GM23248 (cell line): ENCODE data around the gene C10orf88. TPM values are rescaled to one million over a fixed set of nuclear protein-coding genes. Genes with fewer than 3 reads are reported as not detected.
A peak's percentile ranks its signal among the peaks of the same experiment; 100 is the strongest.

Source experiments
- DNase-seq: peaks from one replicate; pipeline ENCODE4 v3.0.0-alpha.2; 2015
- H2AFZ ChIP-seq: fragments of 200-600 bp; sonication (generic); 2 replicates; pipeline ENCODE4 v1.6.1; 2016; ENCODE audit warnings: antibody characterized with exemption
- H3F3A ChIP-seq: fragments of 200-600 bp; sonication (generic); 2 replicates; pipeline ENCODE4 v1.6.1; 2016; ENCODE audit warnings: mild to moderate bottlenecking, antibody characterized with exemption, mixed run types; ENCODE audit not compliant: insufficient read depth
- H3K27ac ChIP-seq: fragments of 200-600 bp; sonication (generic); 2 replicates; pipeline ENCODE4 v1.5.1; 2016; ENCODE audit warnings: mild to moderate bottlenecking
- H3K27me3 ChIP-seq: fragments of 200-600 bp; sonication (generic); replicated peaks from 2 replicates; pipeline ENCODE4 v1.6.1; 2016; ENCODE audit warnings: mild to moderate bottlenecking; ENCODE audit not compliant: insufficient read depth
- H3K36me3 ChIP-seq: fragments of 200-600 bp; sonication (generic); 2 replicates; pipeline ENCODE4 v1.6.1; 2016; ENCODE audit warnings: low read depth, mild to moderate bottlenecking
- H3K4me1 ChIP-seq: fragments of 200-600 bp; sonication (generic); 2 replicates; pipeline ENCODE4 v1.6.1; 2016; ENCODE audit warnings: mild to moderate bottlenecking; ENCODE audit not compliant: insufficient read depth
- H3K4me2 ChIP-seq: fragments of 200-600 bp; sonication (generic); one replicate; pipeline ENCODE4 v1.6.1; 2016; ENCODE audit warnings: mild to moderate bottlenecking; ENCODE audit not compliant: unreplicated experiment
- H3K4me3 ChIP-seq: fragments of 200-600 bp; sonication (generic); 2 replicates; pipeline ENCODE4 v1.5.1; 2016; ENCODE audit warnings: mild to moderate bottlenecking
- H3K79me2 ChIP-seq: fragments of 200-600 bp; sonication (generic); 2 replicates; pipeline ENCODE4 v1.6.1; 2016; ENCODE audit warnings: mild to moderate bottlenecking; ENCODE audit not compliant: insufficient read depth
- H3K9ac ChIP-seq: fragments of 200-600 bp; sonication (generic); 2 replicates; pipeline ENCODE4 v1.6.1; 2016; ENCODE audit warnings: mild to moderate bottlenecking
- H3K9me2 ChIP-seq: fragments of 200-600 bp; sonication (generic); 2 replicates; pipeline ENCODE4 v1.6.1; 2016; ENCODE audit warnings: mixed run types, mild to moderate bottlenecking, moderate library complexity; ENCODE audit not compliant: insufficient read depth
- H3K9me3 ChIP-seq: fragments of 200-600 bp; sonication (generic); one replicate; pipeline ENCODE4 v1.6.1; 2017; ENCODE audit warnings: low read depth
- H4K20me1 ChIP-seq: fragments of 200-600 bp; sonication (generic); 2 replicates; pipeline ENCODE4 v1.6.0; 2016; ENCODE audit not compliant: insufficient read depth
- EZH2 ChIP-seq: fragments of 200-600 bp; sonication (generic); IDR thresholded peaks from 2 replicates; pipeline ENCODE4 v1.6.1; 2018; ENCODE audit warnings: antibody characterized with exemption, mild to moderate bottlenecking; ENCODE audit not compliant: insufficient read depth, poor library complexity, severe bottlenecking
- EZH2phosphoT487 ChIP-seq: fragments of 200-600 bp; sonication (generic); IDR thresholded peaks from 2 replicates; pipeline ENCODE4 v1.6.1; 2018; ENCODE audit warnings: antibody characterized with exemption, moderate library complexity, mild to moderate bottlenecking, low read depth; ENCODE audit not compliant: insufficient read depth
- WGBS, 2 experiments: methylation state at CpG; one replicate each; pipeline ENCODE4 v1.1.6; 2015 to 2017; ENCODE audit warnings: low lambda C conversion rate in 2 of 2, low coverage in 1 of 2; ENCODE audit errors: missing lambda C conversion rate in 2 of 2; 5-methylcytosine and 5-hydroxymethylcytosine counted together
- in situ Hi-C: fragments of 300-500 bp; cut with MboI; formaldehyde crosslinking; loops from 2 replicates; pipeline ENCODE4 v1.15.0; 2020
- polyA plus RNA-seq: library from polyadenylated mRNA; unstranded; fragments of >200 nt; fragmentation: Nextera tagmentation; extraction: Ambion mirVana; gene quantifications from 2 replicates; pipeline ENCODE4 v1.2.1, GENCODE V29; 2016
- total RNA-seq: library from RNA; depleted of rRNA; stranded (reverse); fragments of >200 nt; shearing (Covaris generic); gene quantifications from 2 replicates; pipeline ENCODE4 v1.2.3, GENCODE V29; 2014

Gene C10orf88
- total and polyA plus RNA-seq, 2 experiments from 2014 or later, result 8.8 to 12.5 TPM

DNA sequence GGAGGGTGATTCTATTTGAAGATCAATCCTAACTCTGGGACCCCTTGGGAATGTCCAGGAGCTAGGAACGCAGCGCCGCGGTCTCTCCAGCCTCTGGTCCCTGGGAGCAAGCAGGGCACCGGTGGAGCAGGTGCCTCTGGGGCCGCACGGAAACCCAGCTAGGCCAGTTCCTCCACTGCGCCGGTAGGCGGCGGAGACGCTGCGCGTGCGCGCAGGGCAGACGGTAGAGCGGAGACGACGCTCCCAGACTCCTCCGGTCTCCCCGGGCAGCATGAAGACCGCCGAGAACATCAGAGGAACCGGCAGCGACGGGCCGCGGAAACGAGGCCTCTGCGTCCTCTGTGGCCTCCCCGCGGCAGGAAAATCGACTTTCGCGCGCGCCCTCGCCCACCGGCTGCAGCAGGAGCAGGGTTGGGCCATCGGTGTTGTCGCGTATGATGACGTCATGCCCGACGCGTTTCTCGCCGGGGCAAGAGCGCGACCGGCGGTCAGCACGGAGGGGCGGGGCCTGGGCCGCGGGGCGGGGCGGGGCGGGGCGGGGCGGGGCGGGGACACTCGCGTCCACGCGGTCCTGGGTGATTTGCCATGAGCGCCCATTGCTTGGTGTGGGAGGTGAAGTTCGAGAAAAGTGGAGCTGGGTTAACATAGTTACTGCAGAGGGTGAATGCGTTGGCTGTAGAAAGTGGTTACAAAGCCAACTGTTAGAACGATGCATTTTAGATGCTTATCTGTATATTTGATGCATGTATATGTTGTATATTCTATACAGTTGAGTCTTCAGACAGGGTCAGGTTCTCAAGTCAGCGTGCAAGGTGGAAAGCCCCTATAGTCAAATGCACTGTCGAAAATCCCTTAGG, 26.4 kb upstream of the C10orf88 start, which contains the start of gene PSTK:
PSTK (plus strand) TSS at position 193 of the 857 bp plus-strand sequence; CDS start at position 272, 79 bp downstream.
- DNase-seq, result peak; percentile 96
- TF ChIP-seq EZH2 (no peak), EZH2phosphoT487 (no peak)
- Histone ChIP-seq H3F3A (peaks cover 7% of the 10 kb centered on the region; the same call in 1 of the 2 replicates), H3K27ac (peak within 1 kb of the TSS; percentile 89), H4K20me1 (no peaks in the 10 kb centered on the region), H3K9ac (peak within 1 kb of the TSS; percentile 93), H2AFZ (peak within 1 kb of the TSS; percentile 97), H3K79me2 (no peaks in the 10 kb centered on the region), H3K4me3 (peak within 1 kb of the TSS; percentile 97), H3K9me3 (no peaks in the 10 kb centered on the region), H3K27me3 (no peaks in the 10 kb centered on the region), H3K9me2 (no peaks in the 10 kb centered on the region), H3K36me3 (no peaks in the 10 kb centered on the region), H3K4me1 (0 out of 2 replicates have a peak, but pooled peaks cover 5% of the 10 kb centered on the region), H3K4me2 (peak within 1 kb of the TSS; percentile 100)
- WGBS, 2 experiments, result 1 to 2% methylated on average over 67 to 71 of the region's 73 CpGs
- in situ Hi-C loops, result loop anchor here (25.0 kb wide), 1 partner anchor 693 kb away; no protein-coding TSS in a partner anchor

DNA sequence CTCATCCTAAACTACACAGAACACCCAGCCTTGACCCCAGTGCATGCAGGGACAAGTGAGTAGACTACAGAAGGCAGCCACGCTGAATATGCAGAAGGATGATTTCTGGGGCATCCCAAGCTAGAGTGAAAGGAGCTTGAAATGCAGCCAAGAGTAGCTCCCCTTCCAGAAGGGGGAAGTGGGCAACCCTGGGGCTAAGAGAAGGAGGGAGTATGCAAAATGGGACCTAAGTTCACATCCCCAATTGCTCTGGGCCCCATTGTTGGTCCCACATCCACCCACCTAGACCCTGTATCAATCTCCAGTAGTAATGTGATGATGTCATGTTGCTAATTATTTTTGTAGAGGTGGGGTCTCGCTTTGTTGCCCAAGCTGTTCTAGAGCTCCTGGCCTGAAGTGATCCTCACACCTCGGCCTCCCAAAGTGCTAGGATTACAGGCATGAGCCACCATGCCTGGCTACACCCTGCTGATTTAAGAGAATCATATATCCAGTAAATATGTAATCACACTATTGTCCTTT, 20.6 kb upstream of the C10orf88 start:
- Histone ChIP-seq H3K27me3 (no peaks in the 10 kb centered on the region), H3K9me3 (no peaks in the 10 kb centered on the region), H3K4me3 (no peak overlapping the region), H4K20me1 (no peaks in the 10 kb centered on the region), H3F3A (no peaks in the 10 kb centered on the region), H3K9me2 (no peaks in the 10 kb centered on the region), H3K9ac (no peak overlapping the region), H3K4me1 (no peaks in the 10 kb centered on the region), H3K36me3 (no peaks in the 10 kb centered on the region), H3K4me2 (no peak overlapping the region), H2AFZ (no peak overlapping the region), H3K27ac (no peak overlapping the region), H3K79me2 (no peaks in the 10 kb centered on the region)
- no peak for TF ChIP-seq EZH2
- TF ChIP-seq EZH2phosphoT487, result no peak
- in situ Hi-C loops, result loop anchor here (25.0 kb wide), 1 partner anchor 687 kb away; no protein-coding TSS in a partner anchor
- 56 to 71% methylated on average over 3 of the region's 3 CpGs for WGBS, 2 experiments
- no peak for DNase-seq

DNA sequence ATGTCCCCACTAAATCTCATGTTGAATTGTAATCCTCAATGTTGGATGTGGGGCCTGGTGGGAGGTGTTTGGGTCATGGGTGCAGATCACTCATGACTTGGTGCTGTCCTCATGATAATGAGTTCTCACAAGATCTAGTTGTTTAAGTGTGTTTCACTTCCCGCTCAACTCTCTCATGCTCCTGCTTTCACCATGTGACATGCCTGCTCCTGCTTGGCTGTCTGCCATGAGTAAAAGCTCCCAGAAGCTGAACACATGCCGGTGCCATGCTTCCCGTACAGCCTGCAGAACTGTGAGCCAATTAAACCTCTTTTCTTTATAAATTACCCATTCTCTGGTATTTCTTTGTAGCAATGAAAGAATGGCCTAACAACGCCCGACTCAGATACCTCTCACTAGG, 20.0 kb upstream of the C10orf88 start:
- Histone ChIP-seq H3K27ac (no peak overlapping the region), H3K4me3 (no peak overlapping the region)
- 34 to 36% methylated on average over 5 of the region's 5 CpGs for WGBS, 2 experiments

DNA sequence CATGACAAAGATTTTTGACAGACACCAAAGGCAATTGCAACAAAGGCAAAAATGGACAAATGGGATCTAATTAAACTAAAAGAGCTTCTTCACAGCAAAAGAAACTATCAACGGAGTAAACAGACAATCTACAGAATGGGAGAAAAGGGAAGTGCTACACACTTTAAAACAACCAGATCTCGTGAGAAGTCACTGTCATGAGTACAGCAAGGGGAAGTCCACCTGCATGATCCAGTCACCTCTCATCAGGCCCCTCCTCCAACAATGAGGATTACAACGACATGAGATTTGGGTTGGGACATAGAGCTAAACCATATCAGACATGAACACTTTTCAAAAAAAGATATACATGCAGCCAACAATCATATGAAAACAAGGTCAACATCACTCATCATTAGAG, 14.7 kb upstream of the C10orf88 start:
- Histone ChIP-seq H3K27me3 (no peaks in the 10 kb centered on the region), H3K9me2 (no peaks in the 10 kb centered on the region), H3K36me3 (no peaks in the 10 kb centered on the region), H3K79me2 (no peaks in the 10 kb centered on the region), H3K9ac (no peak overlapping the region), H3K27ac (no peak overlapping the region), H3K4me2 (no peak overlapping the region), H2AFZ (no peak overlapping the region), H3K4me3 (no peak overlapping the region), H3K9me3 (no peaks in the 10 kb centered on the region), H3F3A (no peaks in the 10 kb centered on the region), H4K20me1 (no peaks in the 10 kb centered on the region), H3K4me1 (no peaks in the 10 kb centered on the region)
- in situ Hi-C loops, result no loop called here
- TF ChIP-seq EZH2phosphoT487, result no peak
- no peak for TF ChIP-seq EZH2
- DNase-seq, result no peak
- 65 to 67% methylated on average over 3 of the region's 3 CpGs for WGBS, 2 experiments

More for the DNA sequence above, 20.0 kb upstream of the C10orf88 start:
- H3F3A ChIP-seq, result no peaks in the 10 kb centered on the region
- in situ Hi-C loops, result no loop called here
- H3K9me3 ChIP-seq, result no peaks in the 10 kb centered on the region
- no peaks in the 10 kb centered on the region for H3K79me2 ChIP-seq
- H4K20me1 ChIP-seq, result no peaks in the 10 kb centered on the region
- DNase-seq, result peak; percentile 3
- no peaks in the 10 kb centered on the region for H3K9me2 ChIP-seq
- no peaks in the 10 kb centered on the region for H3K4me1 ChIP-seq
- TF ChIP-seq EZH2, result no peak
- TF ChIP-seq EZH2phosphoT487, result no peak
- no peak overlapping the region for H2AFZ ChIP-seq
- no peak overlapping the region for H3K4me2 ChIP-seq
- H3K27me3 ChIP-seq, result no peaks in the 10 kb centered on the region
- H3K9ac ChIP-seq, result no peak overlapping the region
- no peaks in the 10 kb centered on the region for H3K36me3 ChIP-seq
